Kidney glomerular epithelial cell (primary cell): Measurements from ENCODE around the gene LMNB1.
"Not testable (repeated sequence)": the region's sequence is repeated elsewhere in the genome, so short reads cannot be mapped to it uniquely, and the experiment has no call there.

Source experiments
- DNase-seq: peaks from one replicate; lab custom pipeline; 2025; lab: John Stamatoyannopoulos, UW

The LMNB1 gene

DNA sequence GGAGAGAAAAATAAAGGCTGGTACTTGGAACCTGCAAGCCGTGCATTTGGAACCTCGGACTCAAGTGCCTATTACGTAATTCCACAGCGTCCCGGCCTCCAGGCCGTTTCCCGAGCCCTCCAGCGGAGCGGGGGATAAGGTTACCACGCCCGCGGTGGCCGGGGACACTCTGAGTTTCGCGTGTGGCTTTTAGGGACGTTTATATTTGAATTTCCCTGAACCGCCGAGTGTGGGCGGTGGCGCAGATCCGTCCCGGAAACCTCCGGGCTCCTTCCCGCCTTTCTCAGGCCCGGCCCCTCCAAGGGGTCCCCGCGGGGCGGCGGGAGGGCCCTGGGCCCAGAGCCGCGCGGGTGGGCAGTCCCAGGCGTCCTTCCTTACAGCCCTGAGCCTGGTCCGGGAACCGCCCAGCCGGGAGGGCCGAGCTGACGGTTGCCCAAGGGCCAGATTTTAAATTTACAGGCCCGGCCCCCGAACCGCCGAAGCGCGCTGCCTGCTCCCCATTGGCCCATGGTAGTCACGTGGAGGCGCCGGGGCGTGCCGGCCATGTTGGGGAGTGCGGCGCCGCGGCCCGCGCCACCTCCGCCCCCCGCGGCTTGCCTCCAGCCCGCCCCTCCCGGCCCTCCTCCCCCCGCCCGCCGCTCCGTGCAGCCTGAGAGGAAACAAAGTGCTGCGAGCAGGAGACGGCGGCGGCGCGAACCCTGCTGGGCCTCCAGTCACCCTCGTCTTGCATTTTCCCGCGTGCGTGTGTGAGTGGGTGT is at the start of gene LMNB1:
Gene LMNB1 (plus strand): TSS at position 638 of the 758 bp plus-strand sequence. CDS start 373 bp downstream, outside the sequence.
- peak; percentile 87 for DNase-seq

DNA sequence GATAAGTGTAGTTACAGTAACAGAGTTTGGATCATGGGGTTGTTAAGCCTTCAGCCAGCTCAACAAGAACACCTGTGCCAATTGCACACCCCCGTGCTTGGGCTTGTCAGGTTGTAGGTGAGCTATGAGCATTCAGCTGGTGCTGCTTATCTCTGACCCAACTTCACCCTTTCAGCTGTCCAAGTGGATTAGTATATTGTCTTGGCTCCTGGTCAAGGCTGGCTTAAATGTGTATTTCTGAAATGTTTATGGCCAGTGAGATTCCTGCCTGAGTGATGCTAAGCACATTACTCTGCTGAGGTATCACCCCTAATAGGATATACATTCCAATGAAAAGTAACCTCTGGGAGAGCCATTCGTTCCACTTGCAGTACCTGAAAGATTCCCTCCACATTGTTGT is 44.2 kb upstream of the LMNB1 start:
- DNase-seq, result no peak

- not testable (repeated sequence) for DNase-seq
Observed at GRCh38 chr5:126734573-126734972, 42.4 kb upstream of the LMNB1 start.

GRCh38 chr5:126736141-126736540 is 40.8 kb upstream of the LMNB1 start:
- no peak for DNase-seq

DNA sequence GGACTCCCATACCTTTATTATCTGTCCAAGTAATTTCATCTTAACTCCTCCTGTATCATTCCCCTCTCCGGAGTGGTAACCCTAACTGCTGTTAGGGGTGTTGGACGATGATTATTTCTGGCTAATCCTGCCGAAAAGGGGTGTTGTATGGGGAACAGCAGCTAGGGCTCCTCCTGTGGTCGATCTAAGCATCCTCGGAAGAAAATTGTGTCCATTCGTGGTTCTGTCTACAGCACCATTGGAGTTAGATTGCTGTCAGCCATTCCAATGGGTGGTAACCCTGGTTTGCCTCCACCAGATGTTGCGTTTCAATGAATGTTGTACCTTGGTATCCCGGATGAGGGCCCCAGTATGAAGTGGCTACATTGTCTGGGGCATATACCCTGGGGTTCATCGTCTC is 35.6 kb upstream of the LMNB1 start:
- DNase-seq, result no peak

GRCh38 chr5:126742425-126742824 is 34.5 kb upstream of the LMNB1 start:
- DNase-seq, result no peak

- DNase-seq, result no peak
Observed at GRCh38 chr5:126744836-126745235, 32.1 kb upstream of the LMNB1 start.

DNA sequence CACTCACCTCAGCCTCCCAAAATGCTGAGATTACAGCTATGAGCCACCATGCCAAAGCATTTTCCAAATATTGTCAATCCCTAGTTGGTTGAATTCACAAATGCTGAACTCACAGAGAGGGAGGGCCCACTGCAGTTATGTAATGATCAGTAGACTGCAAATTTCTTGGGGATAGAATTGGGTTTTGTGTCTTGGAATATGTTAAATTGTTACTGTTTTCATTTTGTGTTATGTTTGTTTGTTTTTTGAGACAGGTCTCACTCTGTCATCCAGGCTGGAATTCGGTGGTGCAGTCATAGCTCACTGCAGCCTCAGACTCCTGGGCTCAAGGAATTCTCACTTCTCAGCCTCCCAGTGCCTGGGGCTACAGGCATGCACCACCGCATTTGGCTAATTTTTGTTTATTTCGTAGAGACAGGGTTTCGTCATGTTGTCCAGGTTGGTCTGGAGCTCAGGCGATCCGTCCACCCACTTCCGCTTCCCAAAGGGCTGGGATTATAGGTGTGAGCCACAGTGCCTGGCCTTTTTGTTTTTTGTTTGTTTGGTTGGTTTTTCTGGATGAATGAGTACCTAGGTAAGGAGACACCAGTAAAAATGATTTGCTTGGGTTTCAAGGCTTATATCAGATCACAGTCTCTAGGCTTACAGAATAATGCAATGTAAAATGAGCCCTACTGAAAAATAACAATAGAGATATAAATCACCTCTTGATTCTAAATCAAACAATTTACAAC is 31.5 kb upstream of the LMNB1 start:
- DNase-seq, result peak; percentile 32

DNA sequence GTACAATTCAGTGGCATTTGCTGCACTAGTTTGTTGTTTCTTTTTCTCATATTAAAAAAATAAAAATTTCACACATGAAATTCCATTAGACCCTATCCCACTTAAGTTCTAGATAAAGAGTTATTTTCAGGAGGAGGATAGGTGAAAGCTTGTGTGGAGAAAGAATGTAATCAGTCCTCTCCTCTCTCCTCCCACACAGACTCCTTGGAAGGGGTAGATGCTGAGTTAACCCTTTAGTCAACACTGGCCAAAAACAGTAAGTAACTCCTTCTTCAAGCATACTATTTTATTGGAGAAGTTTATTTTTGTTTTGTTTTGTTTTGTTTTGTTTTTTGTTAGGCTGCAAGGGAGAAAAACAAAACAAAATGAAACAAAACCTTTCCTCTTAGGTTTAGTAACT is 30.6 kb upstream of the LMNB1 start:
- peak; percentile 21 for DNase-seq

- no peak for DNase-seq
Observed at GRCh38 chr5:126752081-126752785, 24.7 kb upstream of the LMNB1 start.

DNA sequence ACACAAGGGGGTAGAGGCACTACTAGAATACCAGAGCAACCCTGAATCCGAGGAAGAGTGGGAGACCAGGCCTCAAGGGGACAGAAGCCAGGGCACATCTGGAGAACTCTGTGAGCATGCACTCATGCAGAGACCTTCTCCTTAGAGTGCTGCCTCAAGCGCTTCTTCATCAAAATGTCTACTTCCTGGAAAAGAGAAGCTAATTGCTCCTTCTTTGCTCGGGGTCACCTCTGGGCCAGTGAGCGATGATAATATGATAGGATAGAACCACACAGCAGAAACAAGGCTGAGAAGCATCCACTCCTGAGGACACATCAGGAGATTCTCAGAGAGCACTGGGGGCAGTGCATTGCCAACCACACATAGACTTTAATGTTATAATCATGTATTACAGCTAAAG is 23.7 kb upstream of the LMNB1 start:
- DNase-seq, result no peak

- DNase-seq, result peak; percentile 2
Observed at GRCh38 chr5:126754609-126755008, 22.3 kb upstream of the LMNB1 start.

GRCh38 chr5:126755593-126755992 is 21.3 kb upstream of the LMNB1 start:
- no peak for DNase-seq

- no peak for DNase-seq
Observed at GRCh38 chr5:126757713-126758357, 19.1 kb upstream of the LMNB1 start.

DNA sequence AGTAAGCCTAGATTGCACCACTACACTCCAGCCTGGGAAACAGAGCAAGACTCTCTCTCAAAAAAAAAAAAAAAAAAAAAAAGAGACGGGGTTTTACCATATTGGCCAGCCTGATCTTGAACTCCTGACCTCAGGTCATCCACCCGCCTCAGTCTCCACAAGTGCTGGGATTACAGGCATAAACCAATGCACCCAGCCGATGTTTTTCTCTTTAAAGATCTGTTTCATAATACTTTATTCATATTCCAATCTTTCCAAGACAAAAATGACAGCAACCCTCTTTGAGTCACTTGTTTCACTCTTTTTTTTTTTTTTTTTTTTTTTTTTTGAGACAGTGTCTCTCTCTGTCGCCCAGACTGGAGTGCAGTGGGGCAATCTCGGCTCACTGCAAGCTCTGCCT is 13.6 kb upstream of the LMNB1 start:
- no peak for DNase-seq

- DNase-seq, result no peak
Observed at GRCh38 chr5:126769703-126770102, 7.2 kb upstream of the LMNB1 start.

DNA sequence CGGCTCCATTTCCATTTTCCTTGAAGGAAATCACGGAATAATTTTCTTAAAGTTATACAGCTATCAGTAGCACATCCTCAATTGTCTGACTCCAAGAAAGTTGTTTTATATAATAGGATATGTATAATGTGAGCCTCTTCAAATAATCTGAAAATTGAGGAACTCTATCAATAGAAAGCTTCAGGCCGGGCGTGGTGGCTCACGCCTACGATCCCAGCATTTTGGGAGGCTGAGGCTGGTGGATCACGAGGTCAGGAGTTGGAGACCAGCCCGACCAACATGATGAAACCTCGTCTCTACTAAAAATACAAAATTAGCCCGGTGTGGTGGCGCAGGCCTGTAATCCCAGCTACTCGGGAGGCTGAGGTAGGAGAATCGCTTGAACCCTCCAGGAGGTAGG is 3.4 kb upstream of the LMNB1 start:
- not testable (repeated sequence) for DNase-seq

DNA sequence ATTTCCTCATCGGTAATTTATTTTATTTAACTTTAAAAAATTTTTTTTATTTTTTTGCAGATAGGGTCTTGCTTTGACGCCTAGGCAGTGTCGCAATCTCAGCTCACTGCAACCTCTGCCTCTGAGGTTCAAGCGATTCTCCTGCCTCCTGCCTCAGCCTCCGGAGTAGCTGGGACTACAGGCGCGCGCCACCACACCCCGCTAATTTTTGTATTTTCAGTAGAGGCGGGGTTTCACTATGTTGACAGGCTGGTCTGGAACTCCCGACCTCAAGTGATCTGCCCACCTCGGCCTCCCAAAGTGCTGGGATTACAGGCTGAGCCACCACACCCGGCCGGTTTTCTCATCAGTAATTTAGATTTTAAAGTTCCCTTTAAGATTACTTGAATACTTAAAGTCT is 2.3 kb upstream of the LMNB1 start:
- DNase-seq, result not testable (repeated sequence)

- peak; percentile 32 for DNase-seq
Observed at GRCh38 chr5:126777257-126777974, 480 bp downstream of the LMNB1 start.

DNA sequence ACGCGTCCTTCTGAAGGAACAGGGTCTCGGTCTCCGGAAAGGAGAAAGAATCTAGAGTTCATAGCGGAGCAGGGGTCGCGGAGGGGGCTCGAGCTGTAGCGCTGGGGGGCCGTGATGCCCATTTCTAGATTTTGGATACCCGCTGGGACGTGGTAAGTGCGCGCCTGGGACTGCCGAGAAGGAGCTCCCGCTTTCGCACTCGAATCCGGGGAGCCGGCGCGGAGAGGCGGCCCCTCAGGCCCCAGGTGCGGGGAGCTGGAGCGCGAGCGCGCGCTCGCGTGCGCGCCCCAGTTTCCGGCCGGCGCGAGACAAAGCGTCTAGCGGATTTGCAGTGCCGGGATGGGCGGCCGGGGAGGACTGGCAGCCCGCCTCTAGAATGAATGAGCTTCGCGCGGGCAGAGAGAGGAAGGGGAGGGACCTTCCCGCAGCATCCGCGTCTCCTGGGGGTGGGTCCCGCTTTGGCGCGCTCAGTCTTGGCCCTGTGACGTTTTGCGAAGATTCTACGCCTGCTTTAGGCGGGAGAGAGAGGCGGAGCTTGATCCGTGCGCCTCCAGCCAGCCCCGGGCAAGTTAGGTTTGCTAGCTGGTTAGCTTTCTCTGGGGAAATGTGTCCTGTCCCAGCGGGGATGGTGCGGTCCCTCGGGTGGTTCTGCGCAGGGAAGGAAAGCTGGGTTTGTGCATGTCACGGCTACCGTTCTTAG is 1.2 kb downstream of the LMNB1 start:
- DNase-seq, result peak; percentile 85
